ENCODE data around the gene CRISPLD2. TPM values are rescaled to one million over a fixed set of nuclear protein-coding genes. Genes with fewer than 3 reads are reported as not detected.

Gene CRISPLD2
- total and polyA plus RNA-seq, 5 experiments from 2014 or later, result 0.05 to 0.24 (median 0.07) TPM; not detected in 2

DNA sequence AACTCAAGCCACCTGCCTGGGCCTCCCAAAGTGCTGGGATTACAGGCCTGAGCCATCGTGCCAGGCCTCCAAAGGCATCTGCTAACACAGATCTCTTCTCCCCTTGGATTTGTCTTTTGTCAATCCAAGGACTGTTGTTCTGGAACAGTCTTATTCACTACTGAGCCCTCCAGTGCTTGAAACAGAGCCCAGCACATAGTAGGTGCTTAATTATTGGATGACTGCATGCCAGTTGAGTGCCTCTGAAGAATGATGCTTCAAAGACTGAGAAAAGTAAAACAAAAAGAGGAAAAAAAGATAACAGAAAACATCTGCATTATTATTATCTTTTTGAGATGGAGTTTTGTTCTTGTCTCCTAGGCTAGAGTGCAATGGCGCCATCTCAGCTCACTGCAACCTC, 1.7 kb upstream of the CRISPLD2 start:
- no peak for DNase-seq
- peaks cover 9 to 13% (median 11%) of the 10 kb centered on the region in 4 donors for H3K4me1 Mint-ChIP-seq
- no peaks in the 10 kb centered on the region for H3K9me3 Mint-ChIP-seq
- H3K27me3 Mint-ChIP-seq, result peaks cover 6 to 26% (median 19%) of the 10 kb centered on the region in 5 donors
- no peak overlapping the region for H3K27ac Mint-ChIP-seq
- ATAC-seq, result no peak
- POLR2A ChIA-PET, result no interaction called here
- no peak overlapping the region for H3K4me3 Mint-ChIP-seq
- H3K36me3 Mint-ChIP-seq, result no peaks in the 10 kb centered on the region

DNA sequence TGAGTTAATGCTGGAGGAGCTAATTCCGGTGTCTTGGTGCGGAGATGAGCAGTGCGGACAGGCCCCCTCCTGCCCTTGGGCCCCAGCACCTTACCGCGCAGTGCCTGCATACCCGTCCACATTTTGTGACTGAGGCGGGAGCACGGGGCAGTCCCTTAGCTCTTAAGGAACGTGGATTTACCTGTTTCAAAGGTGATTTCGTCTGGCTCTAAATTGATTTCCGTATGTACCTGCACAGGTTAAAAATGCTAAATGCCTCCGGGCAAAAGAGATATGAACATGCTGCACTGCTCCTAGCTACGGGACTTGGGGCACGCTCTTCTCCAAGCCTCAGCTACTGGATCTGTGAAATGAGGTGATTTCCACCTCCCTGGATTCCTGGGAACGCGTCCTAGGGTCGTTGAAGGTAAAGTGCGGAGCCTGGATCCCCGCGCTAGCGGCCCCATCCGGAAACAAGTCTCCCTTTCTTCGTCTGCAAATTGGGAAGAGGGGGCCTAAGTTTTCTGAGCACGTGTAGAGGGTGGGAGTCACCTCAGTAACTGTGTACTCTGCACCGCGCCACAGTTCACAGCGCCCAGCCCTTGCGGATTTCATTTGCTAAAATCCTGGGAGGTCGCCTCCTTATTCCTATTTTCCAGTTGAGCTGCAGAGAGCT, 669 bp upstream of the CRISPLD2 start:
- no peak overlapping the region for H3K27ac Mint-ChIP-seq

DNA sequence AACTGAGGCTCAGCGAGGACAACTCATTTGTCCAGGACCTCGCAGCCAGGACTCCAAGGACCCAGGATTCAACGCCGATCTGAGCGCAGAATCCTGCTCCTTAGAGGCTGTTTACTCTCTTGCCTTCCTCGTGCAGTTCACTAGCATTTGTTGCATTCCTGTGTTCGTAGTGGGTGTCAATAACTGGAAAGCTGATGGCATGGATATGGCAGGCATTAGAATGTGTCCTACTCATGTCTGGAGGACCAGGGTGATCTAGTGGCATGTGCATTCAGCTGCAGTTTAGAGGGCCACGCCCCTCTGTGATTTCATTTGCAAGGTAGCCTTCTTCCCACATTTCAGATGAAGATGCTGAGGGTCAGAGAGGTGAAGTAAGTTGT, 510 bp downstream of the CRISPLD2 start:
- H3K36me3 Mint-ChIP-seq, result no peaks in the 10 kb centered on the region
- POLR2A ChIA-PET, result no interaction called here
- ATAC-seq (no peak), DNase-seq (no peak)
- no peaks in the 10 kb centered on the region for H3K9me3 Mint-ChIP-seq
- H3K27ac Mint-ChIP-seq, result peak overlapping the region in 2 of 10 donors; percentile 53 to 55
- H3K27me3 Mint-ChIP-seq, result peaks cover 12 to 42% (median 27%) of the 10 kb centered on the region in 5 donors
- peak overlapping the region; percentile 69 to 87 (median 82) for H3K4me3 Mint-ChIP-seq
- H3K4me1 Mint-ChIP-seq, result peaks cover 9 to 13% (median 10%) of the 10 kb centered on the region in 4 donors

More for the DNA sequence above, 669 bp upstream of the CRISPLD2 start:
- Mint-ChIP-seq H3K4me3 (peak overlapping the region in 3 of 10 donors; percentile 18 to 81 (median 43)), H3K9me3 (no peaks in the 10 kb centered on the region), H3K36me3 (no peaks in the 10 kb centered on the region), H3K4me1 (peaks cover 9 to 13% (median 10%) of the 10 kb centered on the region in 4 donors), H3K27me3 (peaks cover 8 to 31% (median 22%) of the 10 kb centered on the region in 5 donors)
- DNase-seq, result no peak
- POLR2A ChIA-PET, result interaction anchor here (0.6 kb wide), 1 partner anchor 712 kb away, joined by 3 read pairs; no protein-coding TSS in a partner anchor
- ATAC-seq, result peak; percentile 4 to 15

DNA sequence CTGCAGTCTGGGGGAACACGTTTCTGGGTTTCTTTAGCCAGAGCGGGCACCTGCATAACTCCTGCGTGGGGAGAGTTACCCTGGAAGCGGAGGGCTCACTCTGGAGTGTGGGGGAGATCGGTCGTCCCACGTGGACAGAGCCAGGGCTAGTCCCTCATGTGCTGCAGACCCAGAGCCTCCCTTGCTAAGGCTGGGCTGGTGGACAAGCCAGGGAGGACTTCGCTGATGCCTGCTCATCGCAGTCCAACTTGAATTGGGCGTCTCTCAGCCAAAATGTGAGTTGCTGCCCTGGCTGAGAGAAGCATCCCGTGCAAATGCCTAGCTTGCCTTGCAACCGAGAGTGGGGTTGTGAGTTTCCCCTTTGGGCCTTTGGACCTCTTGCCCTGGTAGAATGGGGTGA, 986 bp downstream of the CRISPLD2 start:
- DNase-seq (no peak), ATAC-seq (no peak)
- POLR2A ChIA-PET, result no interaction called here
- Mint-ChIP-seq H3K9me3 (no peaks in the 10 kb centered on the region), H3K27ac (peak overlapping the region in 1 of 10 donors; percentile 53), H3K27me3 (peaks cover 12 to 43% (median 27%) of the 10 kb centered on the region in 5 donors), H3K4me1 (peaks cover 9 to 13% (median 10%) of the 10 kb centered on the region in 4 donors), H3K4me3 (peak overlapping the region in 7 of 10 donors; percentile 69 to 87 (median 82)), H3K36me3 (no peaks in the 10 kb centered on the region)

DNA sequence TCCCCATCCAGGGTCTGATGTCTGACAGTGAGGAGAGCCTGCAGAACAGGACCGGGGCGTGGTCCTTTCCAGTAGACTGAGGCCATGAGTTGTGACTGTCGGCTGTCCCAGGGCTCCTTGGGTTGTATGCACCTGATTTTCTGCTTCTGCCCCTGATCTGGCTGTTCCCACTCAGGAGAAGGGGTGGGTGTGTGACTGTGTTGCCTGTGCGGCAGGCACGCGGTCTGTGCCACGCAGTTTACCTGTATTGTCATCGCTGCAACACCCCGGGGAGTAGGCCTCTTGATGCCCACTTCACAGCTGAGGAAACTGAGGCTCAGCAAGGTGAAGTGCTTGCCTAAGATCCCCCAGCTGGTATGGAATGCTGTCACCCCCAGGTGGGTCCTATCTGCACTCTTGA, 1.4 kb downstream of the CRISPLD2 start:
- DNase-seq (no peak), ATAC-seq (no peak)
- no peaks in the 10 kb centered on the region for H3K9me3 Mint-ChIP-seq
- peak overlapping the region in 1 of 10 donors; percentile 28 for H3K4me3 Mint-ChIP-seq
- H3K27ac Mint-ChIP-seq, result no peak overlapping the region
- peaks cover 9 to 13% (median 10%) of the 10 kb centered on the region in 4 donors for H3K4me1 Mint-ChIP-seq
- H3K36me3 Mint-ChIP-seq, result no peaks in the 10 kb centered on the region
- peaks cover 12 to 43% (median 27%) of the 10 kb centered on the region in 5 donors for H3K27me3 Mint-ChIP-seq
- POLR2A ChIA-PET, result no interaction called here

DNA sequence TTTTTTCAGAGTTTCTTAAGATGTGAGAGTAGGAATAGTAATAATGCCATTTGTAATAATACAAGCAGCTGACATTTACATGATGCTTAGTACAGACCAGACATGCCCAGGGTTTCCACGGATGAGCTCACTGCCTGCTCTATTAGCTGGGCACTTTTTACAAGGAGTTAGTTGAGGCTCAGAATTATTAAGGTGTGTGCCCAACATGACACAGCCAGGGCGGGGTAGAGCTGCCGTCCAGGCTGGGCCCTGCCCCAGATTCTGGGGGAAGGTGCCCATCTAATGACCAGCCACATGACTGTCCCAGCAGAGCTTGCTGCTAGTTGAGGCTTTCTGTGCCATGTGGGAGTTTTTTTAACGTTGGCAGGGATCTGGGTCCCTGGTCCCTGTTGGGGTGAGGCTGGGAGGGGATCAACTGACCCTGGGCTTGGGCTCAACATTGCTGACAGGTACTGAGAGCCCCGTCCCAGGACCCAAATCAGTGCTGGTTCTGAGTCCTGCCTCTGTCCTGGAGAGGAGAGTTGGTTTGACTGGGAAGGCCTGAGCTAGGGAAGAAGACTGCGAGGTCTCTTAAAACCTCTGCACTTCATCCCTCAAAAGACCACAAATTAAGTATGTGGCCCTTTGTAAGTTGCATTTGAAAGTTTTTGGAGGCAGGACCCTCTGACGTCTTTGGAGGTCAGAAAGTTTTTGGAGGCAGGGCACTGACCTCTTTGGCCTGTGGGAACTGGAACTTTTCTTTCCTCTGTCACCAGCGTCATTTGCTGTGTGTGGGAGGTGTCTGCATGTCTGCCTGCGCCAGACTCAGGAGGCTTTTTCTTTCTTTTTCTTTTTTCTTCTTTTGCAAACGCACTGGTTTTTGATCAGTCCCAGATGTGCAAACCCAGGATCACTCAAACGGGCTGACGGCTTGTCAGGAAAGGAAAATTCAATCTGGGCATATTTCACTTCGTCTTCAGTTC, 2.2 kb downstream of the CRISPLD2 start:
- Mint-ChIP-seq H3K4me3 (no peak overlapping the region), H3K36me3 (no peaks in the 10 kb centered on the region), H3K27me3 (peaks cover 12 to 43% (median 27%) of the 10 kb centered on the region in 5 donors), H3K9me3 (no peaks in the 10 kb centered on the region), H3K27ac (peak overlapping the region in 2 of 10 donors; percentile 2 to 61), H3K4me1 (peaks cover 9 to 13% (median 10%) of the 10 kb centered on the region in 4 donors)
- DNase-seq, result no peak
- no peak for ATAC-seq
- POLR2A ChIA-PET, result no interaction called here

DNA sequence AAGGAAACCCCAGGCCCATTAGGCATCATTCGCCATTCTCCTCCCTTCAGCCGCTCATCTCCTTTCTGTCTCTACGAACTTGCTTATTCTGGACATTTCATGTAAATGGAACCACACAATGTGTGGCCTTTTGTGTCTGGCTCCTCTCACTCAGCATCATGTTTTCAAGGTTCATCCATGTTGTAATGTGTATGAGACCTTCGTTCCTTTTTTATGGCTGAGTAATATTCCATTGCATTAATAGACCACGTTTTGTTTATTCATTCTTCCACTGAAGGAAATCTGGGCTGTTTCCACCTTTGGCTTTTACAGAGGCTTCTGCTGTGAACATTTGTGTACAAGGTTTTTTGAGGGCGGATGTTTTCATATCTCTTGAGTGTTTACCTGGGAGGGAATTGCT, 3.2 kb downstream of the CRISPLD2 start:
- DNase-seq (no peak), ATAC-seq (no peak)
- Mint-ChIP-seq H3K27me3 (peaks cover 15 to 50% (median 27%) of the 10 kb centered on the region in 5 donors), H3K4me1 (peaks cover 9 to 13% (median 10%) of the 10 kb centered on the region in 4 donors), H3K36me3 (no peaks in the 10 kb centered on the region), H3K4me3 (no peak overlapping the region), H3K9me3 (no peaks in the 10 kb centered on the region), H3K27ac (no peak overlapping the region)
- POLR2A ChIA-PET, result no interaction called here

DNA sequence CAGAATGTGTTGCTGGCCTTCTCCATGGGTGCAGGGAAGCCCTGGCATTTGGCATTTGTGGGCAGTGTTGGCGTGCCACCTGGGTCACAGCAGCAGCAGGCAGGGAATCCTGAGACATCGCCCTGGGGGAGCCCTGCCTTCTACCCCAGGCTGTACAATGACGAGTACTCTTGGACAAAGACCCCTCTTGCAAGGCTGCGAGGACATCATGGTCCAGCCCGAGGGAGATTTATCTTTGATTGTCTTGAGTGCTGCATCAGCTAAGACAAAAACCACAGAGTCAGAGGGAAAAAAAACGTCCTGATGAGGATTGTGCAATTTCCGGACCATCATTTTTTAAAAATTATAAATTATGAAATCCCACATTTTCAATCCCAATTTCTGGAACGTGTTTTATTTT, 3.7 kb downstream of the CRISPLD2 start:
- H3K4me3 Mint-ChIP-seq, result no peak overlapping the region
- H3K27me3 Mint-ChIP-seq, result peaks cover 15 to 55% (median 27%) of the 10 kb centered on the region in 5 donors
- ATAC-seq (no peak), DNase-seq (no peak)
- no peaks in the 10 kb centered on the region for H3K9me3 Mint-ChIP-seq
- peaks cover 9 to 13% (median 10%) of the 10 kb centered on the region in 4 donors for H3K4me1 Mint-ChIP-seq
- H3K36me3 Mint-ChIP-seq, result no peaks in the 10 kb centered on the region
- POLR2A ChIA-PET, result no interaction called here
- no peak overlapping the region for H3K27ac Mint-ChIP-seq

DNA sequence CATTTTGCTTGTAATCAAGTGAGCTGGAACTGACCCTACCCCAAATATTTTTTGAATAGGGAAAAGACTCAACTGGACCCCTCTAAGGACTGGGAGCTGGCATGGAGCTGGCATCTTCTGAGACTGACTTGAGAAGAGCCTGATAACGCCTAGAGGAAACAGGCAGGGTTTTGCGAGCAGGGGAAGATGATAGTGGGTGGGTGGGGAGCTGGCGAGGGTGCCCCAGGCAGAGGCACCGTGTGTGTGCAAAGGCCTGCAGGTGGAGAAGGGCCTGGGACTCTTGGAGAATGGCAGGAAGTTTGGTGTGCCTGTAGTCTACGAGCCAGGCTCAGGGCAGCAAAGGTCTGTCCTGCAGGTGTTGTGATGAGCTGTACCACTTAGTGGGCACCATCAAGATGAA, 4.1 kb downstream of the CRISPLD2 start:
- POLR2A ChIA-PET, result no interaction called here
- H3K4me3 Mint-ChIP-seq, result no peak overlapping the region
- H3K9me3 Mint-ChIP-seq, result no peaks in the 10 kb centered on the region
- peaks cover 9 to 13% (median 10%) of the 10 kb centered on the region in 4 donors for H3K4me1 Mint-ChIP-seq
- DNase-seq (no peak), ATAC-seq (no peak)
- H3K36me3 Mint-ChIP-seq, result no peaks in the 10 kb centered on the region
- H3K27ac Mint-ChIP-seq, result no peak overlapping the region
- peaks cover 15 to 59% (median 27%) of the 10 kb centered on the region in 5 donors for H3K27me3 Mint-ChIP-seq

DNA sequence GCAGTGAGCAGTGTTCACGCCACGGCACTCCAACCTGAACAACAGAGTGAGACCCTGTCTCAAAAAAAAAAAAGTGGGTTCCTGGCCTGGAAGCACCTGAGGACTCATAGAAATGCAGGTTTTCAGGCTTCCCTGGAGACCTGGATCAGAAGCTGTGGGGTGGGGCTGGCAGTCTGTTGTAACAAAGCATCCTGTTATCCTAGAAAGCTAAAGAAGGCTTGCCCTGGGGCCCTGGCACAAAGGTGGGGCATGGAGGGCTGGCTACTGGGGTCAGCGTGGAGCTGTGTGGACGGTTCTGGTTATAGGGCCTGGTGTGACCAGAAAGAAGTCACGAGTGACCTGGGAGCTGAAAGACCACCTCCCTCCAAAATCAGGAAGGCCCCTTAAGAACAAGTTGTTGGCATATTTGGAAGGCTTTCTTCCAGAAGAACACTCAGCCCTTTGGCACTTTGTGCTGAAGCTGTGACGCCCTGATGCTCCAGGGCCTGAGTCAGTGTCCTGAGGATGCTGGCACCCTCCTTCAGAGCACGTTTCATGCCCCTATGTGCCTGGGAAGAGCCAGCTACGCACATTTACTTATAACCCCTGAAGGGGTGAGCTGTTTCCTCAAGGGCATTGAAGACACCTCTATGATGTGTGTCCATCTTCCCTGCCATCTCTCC, 6.2 kb downstream of the CRISPLD2 start:
- Mint-ChIP-seq H3K27ac (no peak overlapping the region), H3K27me3 (peaks cover 12 to 56% (median 21%) of the 10 kb centered on the region in 5 donors), H3K36me3 (no peaks in the 10 kb centered on the region), H3K9me3 (no peaks in the 10 kb centered on the region), H3K4me1 (peaks cover 0 to 4% (median 0%) of the 10 kb centered on the region in 4 donors), H3K4me3 (no peak overlapping the region)
- DNase-seq (no peak), ATAC-seq (no peak)
- POLR2A ChIA-PET, result no interaction called here

DNA sequence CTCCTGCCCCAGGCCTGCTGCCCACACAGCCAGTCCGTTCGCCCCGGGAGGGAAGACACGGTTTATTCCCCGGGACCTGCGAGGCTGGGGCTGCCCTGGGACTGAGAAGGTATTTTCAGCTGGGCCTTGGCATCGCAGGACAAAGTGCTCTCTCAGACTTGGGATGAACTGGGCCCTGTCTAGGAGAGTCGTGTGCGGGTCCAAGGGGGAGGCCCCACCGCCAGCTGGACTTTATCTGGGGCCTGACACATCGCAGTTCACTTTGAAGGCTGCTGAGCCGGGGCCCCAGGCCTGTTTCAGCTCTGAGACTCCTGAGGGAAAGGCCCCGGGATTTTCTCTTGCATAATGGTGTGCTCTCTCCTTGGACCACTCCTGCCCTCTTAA, 6.8 kb downstream of the CRISPLD2 start:
- no peak for ATAC-seq
- POLR2A ChIA-PET, result no interaction called here
- H3K4me3 Mint-ChIP-seq, result no peak overlapping the region
- no peaks in the 10 kb centered on the region for H3K9me3 Mint-ChIP-seq
- no peak overlapping the region for H3K27ac Mint-ChIP-seq
- H3K4me1 Mint-ChIP-seq, result no peaks in the 10 kb centered on the region
- DNase-seq, result no peak
- peaks cover 12 to 54% (median 19%) of the 10 kb centered on the region in 5 donors for H3K27me3 Mint-ChIP-seq
- no peaks in the 10 kb centered on the region for H3K36me3 Mint-ChIP-seq

DNA sequence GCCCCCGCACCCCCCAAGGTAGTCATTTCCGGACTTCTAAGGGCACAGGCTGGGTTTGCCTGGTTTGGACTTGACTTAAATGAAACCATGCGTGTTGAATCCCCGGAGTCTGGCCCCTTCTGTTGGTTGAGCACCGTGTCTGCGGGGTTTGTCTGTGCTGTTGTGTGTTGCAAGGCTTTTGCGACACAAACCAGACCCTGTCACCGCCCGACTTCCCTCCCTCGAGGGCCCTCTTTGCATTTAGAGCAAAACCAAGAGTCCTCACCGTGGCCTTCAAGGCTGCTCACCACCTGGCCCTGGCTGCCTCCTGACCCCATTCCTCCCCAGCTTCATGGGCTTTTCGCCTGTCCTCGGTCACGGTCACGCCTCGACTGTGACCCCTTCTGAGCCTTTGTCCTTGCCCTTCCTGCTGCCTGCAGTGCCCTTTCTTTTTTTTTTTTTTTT, 7.4 kb downstream of the CRISPLD2 start:
- Mint-ChIP-seq H3K4me3 (no peak overlapping the region), H3K4me1 (no peaks in the 10 kb centered on the region), H3K9me3 (no peaks in the 10 kb centered on the region), H3K36me3 (no peaks in the 10 kb centered on the region), H3K27ac (no peak overlapping the region), H3K27me3 (peaks cover 13 to 48% (median 15%) of the 10 kb centered on the region in 5 donors)
- DNase-seq, result no peak
- POLR2A ChIA-PET, result no interaction called here
- ATAC-seq, result no peak
